ENCODE results near the gene KAZN.

DNA sequence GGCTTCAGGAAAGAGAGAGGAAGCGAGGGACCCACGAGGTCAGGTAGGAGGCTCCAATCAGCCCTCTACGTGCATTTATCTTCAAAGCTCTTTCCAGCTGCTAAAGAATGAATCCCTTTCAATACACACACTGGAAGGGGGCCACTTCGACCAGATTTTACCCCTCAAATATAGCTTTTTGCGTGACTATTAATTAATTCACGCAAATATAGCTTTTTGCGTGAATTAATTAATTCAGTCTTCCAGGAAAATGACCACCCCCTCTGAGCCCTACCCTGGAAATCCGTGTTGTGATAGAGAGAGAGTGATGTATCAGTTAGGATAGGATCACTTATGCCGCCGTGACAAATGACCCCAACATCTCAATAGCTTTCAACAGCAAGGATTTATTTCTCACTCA is 289.9 kb downstream of the KAZN start:
- TF ChIP-seq, protein P1, sequence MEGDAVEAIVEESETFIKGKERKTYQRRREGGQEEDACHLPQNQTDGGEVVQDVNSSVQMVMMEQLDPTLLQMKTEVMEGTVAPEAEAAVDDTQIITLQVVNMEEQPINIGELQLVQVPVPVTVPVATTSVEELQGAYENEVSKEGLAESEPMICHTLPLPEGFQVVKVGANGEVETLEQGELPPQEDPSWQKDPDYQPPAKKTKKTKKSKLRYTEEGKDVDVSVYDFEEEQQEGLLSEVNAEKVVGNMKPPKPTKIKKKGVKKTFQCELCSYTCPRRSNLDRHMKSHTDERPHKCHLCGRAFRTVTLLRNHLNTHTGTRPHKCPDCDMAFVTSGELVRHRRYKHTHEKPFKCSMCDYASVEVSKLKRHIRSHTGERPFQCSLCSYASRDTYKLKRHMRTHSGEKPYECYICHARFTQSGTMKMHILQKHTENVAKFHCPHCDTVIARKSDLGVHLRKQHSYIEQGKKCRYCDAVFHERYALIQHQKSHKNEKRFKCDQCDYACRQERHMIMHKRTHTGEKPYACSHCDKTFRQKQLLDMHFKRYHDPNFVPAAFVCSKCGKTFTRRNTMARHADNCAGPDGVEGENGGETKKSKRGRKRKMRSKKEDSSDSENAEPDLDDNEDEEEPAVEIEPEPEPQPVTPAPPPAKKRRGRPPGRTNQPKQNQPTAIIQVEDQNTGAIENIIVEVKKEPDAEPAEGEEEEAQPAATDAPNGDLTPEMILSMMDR (conservative IDR thresholded peaks at IDR 0.05; ENCODE audit: low read length): no peak
- TF ChIP-seq EZH2phosphoT487 (IDR thresholded peaks at IDR 0.05; ENCODE audit: borderline replicate concordance): no peak
